Gastroesophageal sphincter (tissue), 4 donors: ENCODE data around the gene NLRP2B. TPM values are rescaled to one million over a fixed set of nuclear protein-coding genes. Genes with fewer than 3 reads are reported as not detected.
"Not testable (repeated sequence)": the region's sequence is repeated elsewhere in the genome, so short reads cannot be mapped to it uniquely, and the experiment has no call there.

Experiments used
- ATAC-seq: fragments of 150-250 bp; one replicate; pipeline ENCODE4 v1.9.1; 2016; ENCODE audit warnings: mild to moderate bottlenecking, moderate library complexity
- H3K27ac ChIP-seq, 4 donors: fragments of 200-600 bp; sonication (generic) in 3 of 4; 1 replicate in 3 of 4; 2 replicates in 1 of 4; pipeline ENCODE4 v1.5.1; 2016 to 2019
- H3K27me3 ChIP-seq: fragments of 200-600 bp; sonication (generic); one replicate; pipeline ENCODE4 v1.5.1; 2019
- H3K36me3 ChIP-seq, 2 donors: fragments of 200-600 bp; sonication (generic); one replicate each; pipeline ENCODE4 v1.5.1; 2019; ENCODE audit warnings: control low read depth in 1 of 2
- H3K4me1 ChIP-seq, 3 donors: fragments of 200-600 bp; sonication (generic); 1 replicate in 2 of 3; 2 replicates in 1 of 3; pipeline ENCODE4 v1.5.1; 2016 to 2019; ENCODE audit warnings: control low read depth in 2 of 3
- H3K4me3 ChIP-seq, 2 donors: fragments of 200-600 bp; sonication (generic); one replicate each; pipeline ENCODE4 v1.5.1; 2019; ENCODE audit warnings: mild to moderate bottlenecking in 1 of 2, moderate library complexity in 1 of 2
- H3K9me3 ChIP-seq, 3 donors: fragments of 200-600 bp; sonication (generic); one replicate each; pipeline ENCODE4 v1.5.1; 2017 to 2019; ENCODE audit warnings: control low read depth in 2 of 3
- EP300 ChIP-seq: sonication (generic); formaldehyde crosslinking; IDR thresholded peaks from one replicate; pipeline ENCODE4 v1.6.1; 2017; ENCODE audit warnings: antibody characterized with exemption, mild to moderate bottlenecking
- POLR2A ChIP-seq, 2 donors: fragments of 450-650 bp; IDR thresholded peaks; one replicate each; pipeline ENCODE4 v1.6.1; 2017; ENCODE audit warnings: antibody characterized with exemption in 2 of 2, mild to moderate bottlenecking in 2 of 2, moderate library complexity in 1 of 2
- POLR2AphosphoS5 ChIP-seq: sonication (generic); formaldehyde crosslinking; IDR thresholded peaks from one replicate; pipeline ENCODE4 v1.6.1; 2017; ENCODE audit warnings: antibody characterized with exemption
- WGBS, 2 donors: methylation state at CpG; one replicate each; pipeline ENCODE4 v1.1.5; 2018; ENCODE audit warnings: low coverage in 1 of 2; 5-methylcytosine and 5-hydroxymethylcytosine counted together
- total RNA-seq, 4 donors: library from RNA; depleted of rRNA; stranded (reverse); fragments of >200 nt; gene quantifications; one replicate each; pipeline ENCODE4 v1.1.0, GENCODE V29; 2016
- TF ChIP-seq, protein P1 (sequence below), 4 experiments: fragments of 200-600 bp in 2 of 4; fragments of 450-650 bp in 2 of 4; sonication (generic) in 1 of 4; IDR thresholded peaks; one replicate each; pipeline ENCODE4 v1.5.1; 2017 to 2019; ENCODE audit warnings: antibody characterized with exemption in 4 of 4, mild to moderate bottlenecking in 2 of 4, moderate library complexity in 2 of 4

Gene NLRP2B
- total RNA-seq, 4 donors from 2014 or later = not detected

DNA sequence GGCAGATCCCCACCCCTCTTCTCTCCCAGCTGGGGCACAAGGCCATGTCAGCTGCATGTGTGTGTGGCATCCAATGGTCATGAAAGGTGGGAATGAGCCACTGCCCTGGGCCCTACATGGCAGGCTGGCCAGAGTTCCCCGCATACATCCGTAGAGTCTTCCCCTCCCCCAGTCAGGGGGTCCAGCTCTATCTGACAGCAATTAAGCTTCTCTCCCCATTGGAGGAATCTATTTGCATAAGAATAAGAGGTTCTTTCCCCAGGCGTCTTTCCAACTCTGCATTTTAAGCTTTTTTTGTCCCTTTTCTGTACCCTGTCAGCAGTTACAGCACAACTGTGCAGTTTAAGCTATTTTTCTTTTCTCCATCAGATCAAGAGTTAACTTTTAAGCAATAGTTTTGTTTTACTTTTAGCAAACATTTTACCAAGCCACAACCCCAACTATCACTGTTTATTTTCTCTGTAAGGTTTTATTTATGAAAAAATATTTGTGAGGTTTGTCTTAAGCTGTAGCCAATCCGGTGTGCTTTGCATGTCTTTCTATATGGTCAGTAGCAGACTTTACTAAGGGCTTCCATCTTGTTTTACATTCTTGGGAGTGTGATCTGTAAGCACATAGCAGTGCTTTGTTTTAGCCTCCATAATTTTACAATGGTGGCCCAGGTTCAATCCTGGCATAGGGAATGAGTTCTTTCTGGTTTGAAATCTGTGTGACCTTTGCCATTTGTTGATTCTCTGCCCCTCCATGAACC lies 28.7 kb downstream of the NLRP2B start:
- Histone ChIP-seq H3K4me1 (no peaks in the 10 kb centered on the region), H3K27me3 (no peaks in the 10 kb centered on the region), H3K27ac (no peak overlapping the region), H3K9me3 (peaks cover 0 to 14% (median 0%) of the 10 kb centered on the region in 3 donors), H3K4me3 (no peak overlapping the region), H3K36me3 (peaks cover 0 to 10% of the 10 kb centered on the region in 2 donors)
- TF ChIP-seq POLR2AphosphoS5 = no peak
- no peak for TF ChIP-seq POLR2A (IDR thresholded peaks at IDR 0.05)
- TF ChIP-seq EP300 = no peak
- ATAC-seq = no peak
- 42 to 79% methylated on average over 2 of the region's 4 CpGs for WGBS, 2 donors

- ATAC-seq = no peak
- Histone ChIP-seq H3K4me1 (no peaks in the 10 kb centered on the region), H3K27ac (no peak overlapping the region), H3K36me3 (no peaks in the 10 kb centered on the region), H3K9me3 (no peaks in the 10 kb centered on the region), H3K27me3 (no peaks in the 10 kb centered on the region), H3K4me3 (no peak overlapping the region)
- TF ChIP-seq, protein P1, sequence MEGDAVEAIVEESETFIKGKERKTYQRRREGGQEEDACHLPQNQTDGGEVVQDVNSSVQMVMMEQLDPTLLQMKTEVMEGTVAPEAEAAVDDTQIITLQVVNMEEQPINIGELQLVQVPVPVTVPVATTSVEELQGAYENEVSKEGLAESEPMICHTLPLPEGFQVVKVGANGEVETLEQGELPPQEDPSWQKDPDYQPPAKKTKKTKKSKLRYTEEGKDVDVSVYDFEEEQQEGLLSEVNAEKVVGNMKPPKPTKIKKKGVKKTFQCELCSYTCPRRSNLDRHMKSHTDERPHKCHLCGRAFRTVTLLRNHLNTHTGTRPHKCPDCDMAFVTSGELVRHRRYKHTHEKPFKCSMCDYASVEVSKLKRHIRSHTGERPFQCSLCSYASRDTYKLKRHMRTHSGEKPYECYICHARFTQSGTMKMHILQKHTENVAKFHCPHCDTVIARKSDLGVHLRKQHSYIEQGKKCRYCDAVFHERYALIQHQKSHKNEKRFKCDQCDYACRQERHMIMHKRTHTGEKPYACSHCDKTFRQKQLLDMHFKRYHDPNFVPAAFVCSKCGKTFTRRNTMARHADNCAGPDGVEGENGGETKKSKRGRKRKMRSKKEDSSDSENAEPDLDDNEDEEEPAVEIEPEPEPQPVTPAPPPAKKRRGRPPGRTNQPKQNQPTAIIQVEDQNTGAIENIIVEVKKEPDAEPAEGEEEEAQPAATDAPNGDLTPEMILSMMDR (IDR thresholded peaks at IDR 0.05) = no peak
- TF ChIP-seq POLR2A (IDR thresholded peaks at IDR 0.05) (no peak), POLR2AphosphoS5 (no peak), EP300 (no peak)
Measured at GRCh38 chrX:57647020-57647419, 33.0 kb downstream of the NLRP2B start.

DNA sequence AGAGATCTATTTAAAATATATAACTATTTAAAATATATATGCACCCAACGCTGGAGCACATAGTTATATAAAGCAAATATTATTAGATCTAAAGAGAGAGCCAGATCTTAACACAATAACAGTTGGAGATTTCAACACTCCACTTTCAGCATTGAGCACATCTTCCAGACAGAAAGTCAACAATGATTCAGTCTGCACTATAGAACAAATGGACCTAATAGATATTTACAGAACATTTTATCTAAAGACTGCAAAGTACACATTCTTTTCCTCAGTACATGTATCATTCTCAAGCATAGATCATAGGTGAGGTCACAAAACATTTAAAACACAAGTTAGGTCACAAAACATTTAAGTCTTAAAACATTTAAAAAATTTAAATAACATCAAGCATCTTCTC lies 36.4 kb downstream of the NLRP2B start:
- H3K4me1 ChIP-seq = no peaks in the 10 kb centered on the region
- H3K27ac ChIP-seq = no peak overlapping the region
- H3K36me3 ChIP-seq = no peaks in the 10 kb centered on the region
- no peaks in the 10 kb centered on the region for H3K27me3 ChIP-seq
- no peak for ATAC-seq
- H3K9me3 ChIP-seq = no peaks in the 10 kb centered on the region
- no peak overlapping the region for H3K4me3 ChIP-seq
- TF ChIP-seq EP300 = no peak
- TF ChIP-seq POLR2AphosphoS5 = no peak
- TF ChIP-seq POLR2A (IDR thresholded peaks at IDR 0.05) = no peak
- TF ChIP-seq, protein P1 (IDR thresholded peaks at IDR 0.05) = no peak
- 79 to 80% methylated on average over 1 of the region's 1 CpG for WGBS, 2 donors

DNA sequence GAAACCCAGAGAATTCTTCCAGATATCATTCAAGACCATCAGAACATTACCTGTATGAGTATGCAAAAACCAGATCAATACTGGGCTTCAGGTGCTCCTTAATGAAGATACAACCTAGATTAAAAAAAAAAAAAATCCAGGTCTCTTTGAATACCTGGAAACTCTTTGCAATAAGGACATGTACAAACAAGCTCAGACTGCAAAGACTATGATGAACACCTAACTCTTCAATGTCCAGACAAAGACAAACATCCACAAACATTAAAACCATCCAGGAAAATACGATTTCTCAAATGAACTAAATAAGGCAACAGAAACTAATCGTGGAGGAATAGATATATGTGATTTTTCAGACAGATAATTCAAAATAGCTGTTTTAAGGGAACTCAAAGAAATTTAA lies 38.7 kb downstream of the NLRP2B start:
- H3K4me3 ChIP-seq = no peak overlapping the region
- ATAC-seq = no peak
- H3K9me3 ChIP-seq = peaks cover 0 to 12% (median 0%) of the 10 kb centered on the region in 3 donors
- no peaks in the 10 kb centered on the region for H3K27me3 ChIP-seq
- no peak for TF ChIP-seq EP300
- TF ChIP-seq POLR2AphosphoS5 = no peak
- H3K27ac ChIP-seq = no peak overlapping the region
- H3K4me1 ChIP-seq = no peaks in the 10 kb centered on the region
- no peaks in the 10 kb centered on the region for H3K36me3 ChIP-seq
- WGBS, 2 donors = 13 to 43% methylated on average over 2 of the region's 2 CpGs

- no peak overlapping the region for H3K27ac ChIP-seq
- no peaks in the 10 kb centered on the region for H3K27me3 ChIP-seq
- TF ChIP-seq POLR2A (IDR thresholded peaks at IDR 0.05) = no peak
- TF ChIP-seq POLR2AphosphoS5 = no peak
- TF ChIP-seq EP300 = no peak
- TF ChIP-seq, protein P1 (IDR thresholded peaks at IDR 0.05) = no peak
- no peaks in the 10 kb centered on the region for H3K36me3 ChIP-seq
- no peaks in the 10 kb centered on the region for H3K4me1 ChIP-seq
- peaks cover 0 to 19% (median 0%) of the 10 kb centered on the region in 3 donors for H3K9me3 ChIP-seq
- no CpG with 5 or more reads among the region's 4 CpGs for WGBS, 2 donors
- no peak overlapping the region for H3K4me3 ChIP-seq
- ATAC-seq = no peak
Measured at GRCh38 chrX:57640674-57641016, 39.4 kb downstream of the NLRP2B start.

DNA sequence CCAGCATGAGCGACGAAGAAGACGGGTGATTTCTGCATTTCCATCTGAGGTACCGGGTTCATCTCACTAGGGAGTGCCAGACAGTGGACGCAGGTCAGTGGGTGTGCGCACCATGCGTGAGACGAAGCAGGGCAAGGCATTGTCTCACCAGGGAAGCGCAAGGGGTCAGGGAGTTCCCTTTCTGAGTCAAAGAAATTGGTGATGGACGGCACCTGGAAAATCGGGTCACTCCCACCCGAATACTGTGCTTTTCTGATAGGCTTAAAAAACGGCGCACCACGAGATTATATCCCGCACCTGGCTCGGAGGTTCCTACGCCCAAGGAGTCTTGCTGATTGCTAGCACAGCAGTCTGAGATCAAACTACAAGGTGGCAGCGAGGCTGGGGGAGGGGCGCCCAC lies 50.6 kb downstream of the NLRP2B start:
- WGBS, 2 donors = 84 to 91% methylated on average over 8 to 10 of the region's 20 CpGs
- H3K4me3 ChIP-seq, H3K36me3 ChIP-seq, H3K27me3 ChIP-seq, ATAC-seq, H3K27ac ChIP-seq, H3K4me1 ChIP-seq: not testable (repeated sequence)
- H3K9me3 ChIP-seq = peaks cover 0 to 24% (median 0%) of the 10 kb centered on the region in 3 donors

Other genes with a start within 250 kb of the NLRP2B start
- 10 to 100 TPM; 13.6 to 18.8 (median 15.8) TPM for gene ZXDB, start 88.2 kb downstream of the NLRP2B start, total RNA-seq
- gene ZXDA, start 230.2 kb upstream of the NLRP2B start, total RNA-seq = 10 to 100 TPM in 1 of 4 donors, 1 to 10 TPM in 3; 6.4 to 14.8 (median 9.6) TPM